Fibroblast of villous mesenchyme (primary cell): ENCODE results near the gene SYNM. TPM values are rescaled to one million over a fixed set of nuclear protein-coding genes. Genes with fewer than 3 reads are reported as not detected.
"Not testable (repeated sequence)": the region's sequence is repeated elsewhere in the genome, so short reads cannot be mapped to it uniquely, and the experiment has no call there.

Experiments used
- DNase-seq: peaks from one replicate; pipeline ENCODE4 v3.0.0-alpha.2; 2010; ENCODE audit warnings: low read depth
- H3K4me3 ChIP-seq: 2 replicates; pipeline ENCODE4 v1.5.1; 2011; ENCODE audit warnings: low read depth, mild to moderate bottlenecking, low read length
- CTCF ChIP-seq: IDR thresholded peaks from 2 replicates; pipeline ENCODE4 v1.5.1; 2012; ENCODE audit warnings: low read depth, mild to moderate bottlenecking, low read length; ENCODE audit not compliant: insufficient read depth
- total RNA-seq: library from RNA; depleted of rRNA; stranded (reverse); fragments of >200 nt; gene quantifications from 2 replicates; pipeline ENCODE4 v1.2.3, GENCODE V29; 2012

Gene SYNM
- total RNA-seq, 1 donor: 5.6 TPM

DNA sequence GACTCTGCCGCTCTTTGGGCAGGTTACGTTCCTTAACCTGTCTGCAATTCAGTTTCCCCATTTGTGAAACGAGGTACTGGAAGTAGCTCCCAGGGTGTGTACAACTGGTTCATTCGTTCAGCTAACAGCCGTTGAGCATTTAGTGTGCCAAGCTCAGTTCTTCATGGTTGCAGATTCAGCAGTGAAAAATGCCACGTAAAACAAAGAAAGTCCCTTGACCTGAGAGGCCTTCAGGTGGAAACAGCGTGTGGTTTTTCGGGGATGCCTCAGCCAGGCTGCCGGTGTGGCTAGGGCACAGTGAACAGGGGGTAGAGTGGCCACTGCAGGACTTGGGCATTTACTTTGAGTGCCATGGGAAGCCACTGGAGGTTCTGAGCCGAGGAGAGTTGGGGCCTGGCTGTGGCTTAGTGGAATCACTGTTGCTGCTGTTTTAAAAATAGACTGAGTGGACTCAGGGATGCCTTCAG is 4.7 kb downstream of the SYNM start:
- TF ChIP-seq CTCF: no peak
- no peak for DNase-seq
- no peak overlapping the region for H3K4me3 ChIP-seq

DNA sequence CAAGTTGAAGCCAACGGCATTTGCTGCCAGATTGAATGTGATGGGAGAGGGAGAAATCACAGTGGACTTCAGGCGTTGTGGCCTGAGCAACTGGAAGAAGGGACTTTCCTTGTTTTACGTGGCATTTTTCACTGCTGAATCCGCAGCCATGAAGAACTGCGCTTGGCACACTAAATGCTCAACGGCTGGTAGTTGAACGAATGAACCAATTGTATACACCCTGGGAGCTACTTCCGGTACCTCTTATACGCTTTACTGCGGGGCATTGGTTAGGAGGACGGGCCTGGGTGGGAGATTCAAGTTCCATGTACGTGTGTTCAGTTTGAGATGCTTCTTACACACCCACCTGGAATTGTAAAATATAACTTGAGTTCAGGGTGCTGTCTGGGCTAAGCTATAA is 5.2 kb downstream of the SYNM start:
- no peak for TF ChIP-seq CTCF
- no peak for DNase-seq
- no peak overlapping the region for H3K4me3 ChIP-seq

DNA sequence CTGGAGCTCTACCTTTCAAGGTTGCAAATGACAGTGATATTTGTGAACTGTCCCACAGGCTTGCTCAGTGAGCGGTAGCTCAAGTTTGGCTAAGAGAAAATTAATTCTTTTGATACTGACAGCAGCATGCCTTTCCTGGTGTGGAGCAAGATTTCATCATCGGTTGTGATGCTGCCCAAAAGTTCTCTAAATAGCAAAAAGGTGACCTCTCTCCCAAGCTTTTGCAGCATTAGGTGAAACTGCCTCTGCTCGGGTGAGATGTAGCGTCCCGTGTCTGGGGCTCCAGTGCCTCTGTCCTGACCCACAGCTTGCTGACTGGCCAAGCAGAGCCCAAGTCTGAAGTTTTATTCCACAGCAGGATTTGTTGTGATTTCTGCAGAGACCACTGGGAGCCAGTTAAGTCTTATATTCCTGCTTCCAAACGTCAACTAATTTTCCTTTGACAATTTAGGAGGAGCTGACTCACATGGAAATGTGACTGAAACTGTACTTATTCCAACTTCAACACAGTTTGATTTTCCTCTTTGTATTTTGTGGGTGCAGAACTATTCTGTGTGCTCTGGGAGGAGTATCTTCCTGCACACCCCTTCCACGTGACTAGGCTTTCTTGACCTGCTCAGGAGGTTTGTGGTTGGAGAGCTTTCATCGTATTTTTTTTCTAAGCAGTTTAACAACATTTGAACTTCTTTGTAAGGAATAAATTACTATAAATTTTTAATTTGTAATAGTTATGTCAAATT is 5.9 kb downstream of the SYNM start:
- peak; percentile 21 for DNase-seq
- H3K4me3 ChIP-seq: no peak overlapping the region
- TF ChIP-seq CTCF: no peak

- DNase-seq, H3K4me3 ChIP-seq: not testable (repeated sequence)
These were observed 6.8 kb downstream of the SYNM start for GRCh38 chr15:99111641-99112040.

- H3K4me3 ChIP-seq: no peak overlapping the region
- TF ChIP-seq CTCF: no peak
- DNase-seq: no peak
These were observed 8.8 kb downstream of the SYNM start for GRCh38 chr15:99113547-99114271.

GRCh38 chr15:99114511-99115299 is 9.8 kb downstream of the SYNM start:
- no peak for TF ChIP-seq CTCF
- no peak overlapping the region for H3K4me3 ChIP-seq
- no peak for DNase-seq
